MG63 (cell line): ENCODE data around the gene CKS2. TPM values are rescaled to one million over a fixed set of nuclear protein-coding genes. Genes with fewer than 3 reads are reported as not detected.

Experiments
- total RNA-seq: library from RNA; depleted of rRNA; stranded (reverse); fragments of >200 nt; shearing (Covaris generic); gene quantifications from 2 replicates; pipeline ENCODE4 v1.2.3, GENCODE V29; 2014; ENCODE audit warnings: low replicate concordance; rRNA removed

The CKS2 gene
- total RNA-seq, 1 experiment from 2014 or later, result 335 TPM

Other genes with a start within 250 kb of the CKS2 start
- gene SHC3, start 132.4 kb upstream of the CKS2 start, total RNA-seq, result 0.69 TPM in 1 of 2 replicates, not detected in the other
- 7.4 and 9.7 TPM in 2 replicates for gene SECISBP2, start 7.3 kb downstream of the CKS2 start, total RNA-seq
- 0.23 and 0.86 TPM in 2 replicates for gene SEMA4D, start 186.9 kb downstream of the CKS2 start, total RNA-seq